Karpas-422 (cell line): ENCODE data around the gene METTL8. TPM values are rescaled to one million over a fixed set of nuclear protein-coding genes. Genes with fewer than 3 reads are reported as not detected.
A peak's percentile ranks its signal among the peaks of the same experiment; 100 is the strongest.

Experiments used
- DNase-seq: peaks from one replicate; pipeline ENCODE4 v3.0.0-alpha.2; 2015
- H2AFZ ChIP-seq: fragments of 200-600 bp; sonication (generic); 2 replicates; pipeline ENCODE4 v1.6.1; 2014; ENCODE audit warnings: antibody characterized with exemption, low read length, mixed read lengths
- H3K27ac ChIP-seq: fragments of 200-600 bp; sonication (generic); 2 replicates; pipeline ENCODE4 v1.5.1; 2014; ENCODE audit warnings: mild to moderate bottlenecking, low read length, moderate library complexity
- H3K27me3 ChIP-seq: fragments of 200-600 bp; sonication (generic); 2 replicates; pipeline ENCODE4 v1.6.1; 2014; ENCODE audit warnings: low read length, mixed read lengths
- H3K36me3 ChIP-seq: fragments of 200-600 bp; sonication (generic); 2 replicates; pipeline ENCODE4 v1.6.1; 2014; ENCODE audit warnings: low read length, mixed read lengths; ENCODE audit not compliant: insufficient read depth
- H3K4me1 ChIP-seq: fragments of 200-600 bp; sonication (generic); 2 replicates; pipeline ENCODE4 v1.6.1; 2014; ENCODE audit warnings: mild to moderate bottlenecking, low read length, mixed read lengths
- H3K4me2 ChIP-seq: fragments of 200-600 bp; sonication (generic); 2 replicates; pipeline ENCODE4 v1.6.1; 2014; ENCODE audit warnings: low read length, low read depth, mild to moderate bottlenecking; ENCODE audit not compliant: poor library complexity, severe bottlenecking
- H3K4me3 ChIP-seq: fragments of 200-600 bp; sonication (generic); 2 replicates; pipeline ENCODE4 v1.5.1; 2014; ENCODE audit warnings: mild to moderate bottlenecking, antibody characterized with exemption, low read length, mixed read lengths
- H3K79me2 ChIP-seq: fragments of 200-600 bp; sonication (generic); 2 replicates; pipeline ENCODE4 v1.6.1; 2014; ENCODE audit warnings: mild to moderate bottlenecking, low read length, mixed read lengths
- H3K9ac ChIP-seq: fragments of 200-600 bp; sonication (generic); 2 replicates; pipeline ENCODE4 v1.6.0; 2014; ENCODE audit warnings: low read length
- H3K9me2 ChIP-seq: fragments of 200-600 bp; sonication (generic), shearing (Covaris generic); replicated peaks from 2 replicates; pipeline ENCODE4 v1.6.0; 2014; ENCODE audit warnings: mild to moderate bottlenecking, low read length, moderate library complexity; ENCODE audit not compliant: insufficient read depth
- H3K9me3 ChIP-seq: fragments of 300-700, 200-600 bp; sonication (generic); 2 replicates; pipeline ENCODE4 v1.6.1; 2014; ENCODE audit warnings: low read length, mixed read lengths
- H4K20me1 ChIP-seq: fragments of 200-600 bp; sonication (generic); 2 replicates; pipeline ENCODE4 v1.6.1; 2014; ENCODE audit warnings: mild to moderate bottlenecking, antibody characterized with exemption, low read length, low read depth; ENCODE audit not compliant: insufficient read depth
- total RNA-seq: library from RNA; depleted of rRNA; stranded (reverse); fragments of >200 nt; shearing (Covaris generic); gene quantifications from 2 replicates; pipeline ENCODE4 v1.2.3, GENCODE V29; 2014; ENCODE audit warnings: low replicate concordance; rRNA removed

Gene METTL8, protein sequence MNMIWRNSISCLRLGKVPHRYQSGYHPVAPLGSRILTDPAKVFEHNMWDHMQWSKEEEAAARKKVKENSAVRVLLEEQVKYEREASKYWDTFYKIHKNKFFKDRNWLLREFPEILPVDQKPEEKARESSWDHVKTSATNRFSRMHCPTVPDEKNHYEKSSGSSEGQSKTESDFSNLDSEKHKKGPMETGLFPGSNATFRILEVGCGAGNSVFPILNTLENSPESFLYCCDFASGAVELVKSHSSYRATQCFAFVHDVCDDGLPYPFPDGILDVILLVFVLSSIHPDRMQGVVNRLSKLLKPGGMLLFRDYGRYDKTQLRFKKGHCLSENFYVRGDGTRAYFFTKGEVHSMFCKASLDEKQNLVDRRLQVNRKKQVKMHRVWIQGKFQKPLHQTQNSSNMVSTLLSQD
- total RNA-seq: 13.1 and 16.5 TPM in 2 replicates

DNA sequence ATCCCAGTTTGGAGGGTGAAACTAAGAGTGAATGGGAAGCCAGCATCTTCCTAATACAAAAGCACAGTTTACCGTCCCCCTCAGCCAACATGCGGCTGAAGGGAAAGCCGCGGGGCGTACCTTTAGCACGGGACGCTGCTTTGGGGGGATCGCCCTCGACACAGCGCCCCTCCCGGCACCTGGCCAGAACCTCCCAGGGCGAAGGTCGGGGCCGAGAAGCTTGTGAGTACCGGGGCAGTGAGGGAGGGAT, at the start of gene METTL8:
Gene METTL8 (minus strand): TSS at position 228 of the 250 bp plus-strand sequence. CDS start 41,805 bp downstream, outside the sequence.
- Histone ChIP-seq H3K27me3 (no peaks in the 10 kb centered on the region), H3K9me3 (peaks cover 5% of the 10 kb centered on the region), H2AFZ (peak within 1 kb of the TSS; percentile 50; the same call in 1 of the 2 replicates), H3K9me2 (no peaks in the 10 kb centered on the region), H3K4me3 (peak within 1 kb of the TSS; percentile 75), H4K20me1 (no peaks in the 10 kb centered on the region), H3K36me3 (peaks cover 41% of the 10 kb centered on the region), H3K4me1 (peaks cover 30% of the 10 kb centered on the region), H3K9ac (peak within 1 kb of the TSS; percentile 93), H3K79me2 (peaks cover 73% of the 10 kb centered on the region), H3K27ac (peak within 1 kb of the TSS; percentile 89), H3K4me2 (peak within 1 kb of the TSS; percentile 89)
- no peak for DNase-seq

GRCh38 chr2:171482877-171483276, 49.1 kb upstream of the METTL8 start:
- H3K9me3 ChIP-seq: no peaks in the 10 kb centered on the region
- no peaks in the 10 kb centered on the region for H4K20me1 ChIP-seq
- DNase-seq: no peak
- H3K79me2 ChIP-seq: no peaks in the 10 kb centered on the region
- H3K4me2 ChIP-seq: no peak overlapping the region
- no peaks in the 10 kb centered on the region for H3K27me3 ChIP-seq
- peaks cover 20% of the 10 kb centered on the region; the same call in 1 of the 2 replicates for H3K36me3 ChIP-seq
- H2AFZ ChIP-seq: no peak overlapping the region
- H3K9ac ChIP-seq: no peak overlapping the region
- no peak overlapping the region for H3K4me3 ChIP-seq
- no peak overlapping the region for H3K27ac ChIP-seq
- H3K9me2 ChIP-seq: no peaks in the 10 kb centered on the region
- H3K4me1 ChIP-seq: no peaks in the 10 kb centered on the region

GRCh38 chr2:171482308-171482707, 48.5 kb upstream of the METTL8 start:
- no peak overlapping the region for H3K4me3 ChIP-seq
- no peaks in the 10 kb centered on the region for H3K4me1 ChIP-seq
- no peaks in the 10 kb centered on the region for H4K20me1 ChIP-seq
- H3K79me2 ChIP-seq: no peaks in the 10 kb centered on the region
- no peak for DNase-seq
- peaks cover 20% of the 10 kb centered on the region; the same call in 1 of the 2 replicates for H3K36me3 ChIP-seq
- no peaks in the 10 kb centered on the region for H3K9me2 ChIP-seq
- no peak overlapping the region for H3K9ac ChIP-seq
- H3K4me2 ChIP-seq: no peak overlapping the region
- no peaks in the 10 kb centered on the region for H3K9me3 ChIP-seq
- H3K27me3 ChIP-seq: no peaks in the 10 kb centered on the region
- no peak overlapping the region for H2AFZ ChIP-seq
- H3K27ac ChIP-seq: no peak overlapping the region

- Histone ChIP-seq H3K36me3 (peaks cover 31% of the 10 kb centered on the region; the same call in 1 of the 2 replicates), H3K27ac (no peak overlapping the region), H3K9me2 (no peaks in the 10 kb centered on the region), H2AFZ (no peak overlapping the region), H3K9ac (no peak overlapping the region), H3K4me3 (no peak overlapping the region), H3K27me3 (no peaks in the 10 kb centered on the region), H3K4me2 (no peak overlapping the region), H3K4me1 (no peaks in the 10 kb centered on the region), H3K9me3 (no peaks in the 10 kb centered on the region), H3K79me2 (no peaks in the 10 kb centered on the region), H4K20me1 (no peaks in the 10 kb centered on the region)
- DNase-seq: no peak
These were observed 47.1 kb upstream of the METTL8 start for GRCh38 chr2:171480908-171481307.

- Histone ChIP-seq H4K20me1 (no peaks in the 10 kb centered on the region), H3K79me2 (no peaks in the 10 kb centered on the region), H3K36me3 (peaks cover 43% of the 10 kb centered on the region; the same call in 1 of the 2 replicates), H3K27ac (no peak overlapping the region), H3K9me2 (no peaks in the 10 kb centered on the region), H3K9me3 (no peaks in the 10 kb centered on the region), H3K9ac (no peak overlapping the region), H3K4me3 (no peak overlapping the region), H3K4me1 (no peaks in the 10 kb centered on the region), H3K27me3 (no peaks in the 10 kb centered on the region), H2AFZ (no peak overlapping the region), H3K4me2 (no peak overlapping the region)
- no peak for DNase-seq
These were observed 45.5 kb upstream of the METTL8 start for GRCh38 chr2:171479154-171479814.

DNA sequence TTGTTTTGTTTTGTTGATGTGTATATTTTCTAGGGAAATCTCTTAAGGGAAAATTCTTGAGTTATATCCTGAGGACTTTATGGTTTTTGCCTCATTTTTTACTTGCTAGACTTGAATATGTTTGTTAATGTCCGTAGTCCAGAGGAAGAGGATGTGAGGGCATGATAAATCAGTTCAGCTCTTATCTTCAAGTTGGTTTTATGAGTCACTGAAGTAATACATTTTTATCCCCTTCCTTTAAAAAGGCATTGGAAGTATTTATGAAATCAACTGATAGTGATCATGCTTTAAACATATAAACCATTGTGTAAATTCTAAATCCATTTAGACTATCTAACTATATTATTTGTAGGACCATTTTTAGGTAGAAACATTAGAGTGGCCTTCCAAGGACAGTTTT, 44.6 kb upstream of the METTL8 start:
- Histone ChIP-seq H3K4me3 (no peak overlapping the region), H3K27ac (no peak overlapping the region), H3K79me2 (no peaks in the 10 kb centered on the region), H3K4me2 (no peak overlapping the region), H3K9me2 (no peaks in the 10 kb centered on the region), H4K20me1 (no peaks in the 10 kb centered on the region), H2AFZ (no peak overlapping the region), H3K27me3 (no peaks in the 10 kb centered on the region), H3K36me3 (peaks cover 48% of the 10 kb centered on the region; the same call in 1 of the 2 replicates), H3K9ac (no peak overlapping the region), H3K9me3 (no peaks in the 10 kb centered on the region), H3K4me1 (no peaks in the 10 kb centered on the region)
- no peak for DNase-seq

GRCh38 chr2:171475979-171476378, 42.2 kb upstream of the METTL8 start:
- no peak overlapping the region for H2AFZ ChIP-seq
- peaks cover 48% of the 10 kb centered on the region; the same call in 1 of the 2 replicates for H3K36me3 ChIP-seq
- no peaks in the 10 kb centered on the region for H3K4me1 ChIP-seq
- H3K27ac ChIP-seq: no peak overlapping the region
- no peaks in the 10 kb centered on the region for H4K20me1 ChIP-seq
- no peak overlapping the region for H3K4me2 ChIP-seq
- H3K9ac ChIP-seq: no peak overlapping the region
- no peaks in the 10 kb centered on the region for H3K79me2 ChIP-seq
- no peaks in the 10 kb centered on the region for H3K9me2 ChIP-seq
- no peak for DNase-seq
- no peaks in the 10 kb centered on the region for H3K9me3 ChIP-seq
- H3K4me3 ChIP-seq: no peak overlapping the region
- H3K27me3 ChIP-seq: no peaks in the 10 kb centered on the region

DNA sequence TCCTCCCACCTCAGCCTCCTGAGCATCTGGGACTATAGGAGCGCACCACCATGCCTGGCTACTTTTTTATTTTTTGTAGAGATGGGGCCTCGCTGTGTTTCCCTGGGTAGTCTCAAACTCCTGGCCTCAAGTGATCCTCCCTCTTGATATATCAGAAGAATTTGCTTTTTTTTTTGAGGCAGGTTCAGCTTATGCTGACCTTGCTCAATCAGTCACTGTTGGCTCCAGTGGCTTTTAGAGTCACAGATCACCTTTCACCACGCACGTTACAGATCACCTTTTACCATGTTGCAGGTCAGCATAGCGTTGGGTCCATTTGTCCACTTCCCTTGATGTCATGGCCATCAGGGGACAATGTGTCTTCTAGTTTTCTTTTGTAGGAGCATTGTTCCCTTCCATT, 36.3 kb upstream of the METTL8 start:
- 0 out of 2 replicates have a peak, but pooled peaks cover 3% of the 10 kb centered on the region for H3K79me2 ChIP-seq
- H3K27me3 ChIP-seq: no peaks in the 10 kb centered on the region
- peaks cover 39% of the 10 kb centered on the region for H3K36me3 ChIP-seq
- no peak overlapping the region for H3K4me2 ChIP-seq
- H4K20me1 ChIP-seq: no peaks in the 10 kb centered on the region
- no peaks in the 10 kb centered on the region for H3K4me1 ChIP-seq
- H3K9me2 ChIP-seq: no peaks in the 10 kb centered on the region
- no peak overlapping the region for H3K9ac ChIP-seq
- no peak for DNase-seq
- no peak overlapping the region for H3K27ac ChIP-seq
- no peaks in the 10 kb centered on the region for H3K9me3 ChIP-seq
- no peak overlapping the region for H2AFZ ChIP-seq
- H3K4me3 ChIP-seq: no peak overlapping the region
